PFSK-1 (cell line): ENCODE measurements around the gene GDPGP1.

ENCODE experiments used
- FOXP2 ChIP-seq: optimal IDR thresholded peaks from 2 replicates; pipeline ENCODE3; 2011; ENCODE audit warnings: borderline replicate concordance, control low read depth, inconsistent platforms; ENCODE audit not compliant: insufficient read depth; ENCODE audit errors: extremely low read length, extremely low read depth
- POLR2AphosphoS5 ChIP-seq: IDR thresholded peaks from 2 replicates; pipeline ENCODE4 v1.6.1; 2012; ENCODE audit warnings: low read depth, mild to moderate bottlenecking, control low read depth, low read length, moderate library complexity
- REST ChIP-seq, 2 experiments: IDR thresholded peaks; 2 replicates each; pipeline versions ENCODE4 v1.6.1 to v1.8.0; 2011 to 2012; ENCODE audit warnings: low read depth in 2 of 2, low read length in 2 of 2, control low read depth in 1 of 2, inconsistent platforms in 1 of 2, mild to moderate bottlenecking in 1 of 2, moderate library complexity in 1 of 2; ENCODE audit not compliant: insufficient read depth in 1 of 2
- SIN3A ChIP-seq: IDR thresholded peaks from 2 replicates; pipeline ENCODE4 v1.6.1; 2012; ENCODE audit warnings: mild to moderate bottlenecking, low read length, moderate library complexity, borderline replicate concordance; ENCODE audit not compliant: insufficient read depth
- TAF1 ChIP-seq: IDR thresholded peaks from 2 replicates; pipeline ENCODE4 v1.6.1; 2012; ENCODE audit warnings: low read length, control low read depth, borderline replicate concordance; ENCODE audit not compliant: insufficient read depth

GDPGP1 gene

GRCh38 chr15:90243943-90244639, 10.1 kb downstream of the GDPGP1 start:
- TF ChIP-seq REST (IDR thresholded peaks at IDR 0.05; ENCODE audit: insufficient read depth in 1 of 2, low read depth in 2 of 2, low read length in 2 of 2) (no peak), POLR2AphosphoS5 (no peak), SIN3A (no peak), FOXP2 (no peak), TAF1 (no peak)

- no peak for TF ChIP-seq TAF1
- no peak for TF ChIP-seq POLR2AphosphoS5
- no peak for TF ChIP-seq SIN3A
- no peak for TF ChIP-seq REST (IDR thresholded peaks at IDR 0.05; ENCODE audit: insufficient read depth in 1 of 2, low read depth in 2 of 2, low read length in 2 of 2)
- no peak for TF ChIP-seq FOXP2
These were observed 14.8 kb downstream of the GDPGP1 start for GRCh38 chr15:90248789-90249202.

GRCh38 chr15:90249203-90249863, 15.3 kb downstream of the GDPGP1 start, which contains the start of gene TTLL13:
TTLL13 (plus strand) TSS chr15:90249556; CDS start chr15:90250631, 1,075 bp downstream.
- TF ChIP-seq POLR2AphosphoS5 (no peak), SIN3A (peak; percentile 86; the same call in 1 of the 2 replicates), FOXP2 (peak; percentile 68), REST (IDR thresholded peaks at IDR 0.05; ENCODE audit: insufficient read depth in 1 of 2, low read depth in 2 of 2, low read length in 2 of 2) (no peak), TAF1 (no peak)

- no peak for TF ChIP-seq SIN3A
- TF ChIP-seq POLR2AphosphoS5, result no peak
- TF ChIP-seq FOXP2, result no peak
- no peak for TF ChIP-seq REST (IDR thresholded peaks at IDR 0.05; ENCODE audit: insufficient read depth in 1 of 2, low read depth in 2 of 2, low read length in 2 of 2)
- no peak for TF ChIP-seq TAF1
These were observed 23.8 kb downstream of the GDPGP1 start for GRCh38 chr15:90257776-90258175.
